Measurements from ENCODE around the gene ADAMTS14. TPM values are rescaled to one million over a fixed set of nuclear protein-coding genes. Genes with fewer than 3 reads are reported as not detected.
A peak's percentile ranks its signal among the peaks of the same experiment; 100 is the strongest.

The ADAMTS14 gene
- total and polyA plus RNA-seq, 8 donors = 2.4 to 10.0 (median 6.6) TPM

DNA sequence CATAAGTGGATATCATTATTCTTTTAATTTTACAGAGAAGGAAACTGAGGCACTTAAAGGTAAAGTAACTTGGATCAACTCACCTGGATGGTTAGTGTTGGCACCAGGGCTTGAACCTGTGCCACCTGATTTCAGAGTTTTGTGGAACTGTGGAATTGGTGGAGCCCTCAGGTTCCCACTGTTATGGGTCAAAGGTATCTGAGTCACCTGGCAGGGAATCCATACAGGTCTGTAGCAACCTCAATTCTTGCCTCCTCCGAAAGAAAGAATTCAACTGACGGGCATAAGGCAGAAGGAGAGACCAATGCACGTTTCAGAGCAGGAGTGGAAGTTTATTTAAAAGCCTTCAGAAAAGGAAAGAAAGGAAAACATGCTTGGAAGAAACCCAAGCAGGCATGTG is 25.2 kb upstream of the ADAMTS14 start:
- Histone ChIP-seq H3K27me3 (no peaks in the 10 kb centered on the region), H3K9me3 (peaks cover 0 to 20% of the 10 kb centered on the region in 2 donors), H3K27ac (no peak overlapping the region), H3K36me3 (no peaks in the 10 kb centered on the region), H3K4me3 (no peak overlapping the region), H3K4me1 (no peaks in the 10 kb centered on the region)
- intact Hi-C loops (cut with DNase I) = no loop called here
- TF ChIP-seq, protein P1, sequence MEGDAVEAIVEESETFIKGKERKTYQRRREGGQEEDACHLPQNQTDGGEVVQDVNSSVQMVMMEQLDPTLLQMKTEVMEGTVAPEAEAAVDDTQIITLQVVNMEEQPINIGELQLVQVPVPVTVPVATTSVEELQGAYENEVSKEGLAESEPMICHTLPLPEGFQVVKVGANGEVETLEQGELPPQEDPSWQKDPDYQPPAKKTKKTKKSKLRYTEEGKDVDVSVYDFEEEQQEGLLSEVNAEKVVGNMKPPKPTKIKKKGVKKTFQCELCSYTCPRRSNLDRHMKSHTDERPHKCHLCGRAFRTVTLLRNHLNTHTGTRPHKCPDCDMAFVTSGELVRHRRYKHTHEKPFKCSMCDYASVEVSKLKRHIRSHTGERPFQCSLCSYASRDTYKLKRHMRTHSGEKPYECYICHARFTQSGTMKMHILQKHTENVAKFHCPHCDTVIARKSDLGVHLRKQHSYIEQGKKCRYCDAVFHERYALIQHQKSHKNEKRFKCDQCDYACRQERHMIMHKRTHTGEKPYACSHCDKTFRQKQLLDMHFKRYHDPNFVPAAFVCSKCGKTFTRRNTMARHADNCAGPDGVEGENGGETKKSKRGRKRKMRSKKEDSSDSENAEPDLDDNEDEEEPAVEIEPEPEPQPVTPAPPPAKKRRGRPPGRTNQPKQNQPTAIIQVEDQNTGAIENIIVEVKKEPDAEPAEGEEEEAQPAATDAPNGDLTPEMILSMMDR (IDR thresholded peaks at IDR 0.05) = no peak
- DNase-seq (no peak), ATAC-seq (no peak)

DNA sequence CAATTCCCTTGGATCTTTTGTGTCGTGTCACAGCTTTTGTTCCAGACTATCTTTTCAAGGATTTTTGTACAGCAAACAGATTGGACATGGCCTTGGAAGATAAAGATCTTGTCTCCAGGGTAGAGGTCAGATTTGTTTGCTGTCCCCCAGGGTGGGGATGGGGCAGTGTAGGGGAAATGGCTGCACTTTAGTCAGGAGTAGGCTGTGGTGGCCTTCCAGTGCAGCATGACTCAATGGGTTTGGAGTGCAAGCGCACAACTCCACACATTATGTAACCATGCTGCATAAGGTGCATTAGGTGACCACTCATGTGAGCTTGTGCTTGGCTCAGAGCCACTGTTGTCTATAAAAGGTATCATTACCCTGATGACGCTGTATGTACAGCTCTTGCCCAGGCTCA is 23.9 kb upstream of the ADAMTS14 start:
- no peak overlapping the region for H3K27ac ChIP-seq
- intact Hi-C loops (cut with DNase I) = no loop called here
- no peaks in the 10 kb centered on the region for H3K27me3 ChIP-seq
- ATAC-seq = no peak
- peaks cover 0 to 20% of the 10 kb centered on the region in 2 donors for H3K9me3 ChIP-seq
- TF ChIP-seq, protein P1 (IDR thresholded peaks at IDR 0.05) = no peak
- H3K36me3 ChIP-seq = no peaks in the 10 kb centered on the region
- no peaks in the 10 kb centered on the region for H3K4me1 ChIP-seq
- no peak overlapping the region for H3K4me3 ChIP-seq
- DNase-seq = no peak

DNA sequence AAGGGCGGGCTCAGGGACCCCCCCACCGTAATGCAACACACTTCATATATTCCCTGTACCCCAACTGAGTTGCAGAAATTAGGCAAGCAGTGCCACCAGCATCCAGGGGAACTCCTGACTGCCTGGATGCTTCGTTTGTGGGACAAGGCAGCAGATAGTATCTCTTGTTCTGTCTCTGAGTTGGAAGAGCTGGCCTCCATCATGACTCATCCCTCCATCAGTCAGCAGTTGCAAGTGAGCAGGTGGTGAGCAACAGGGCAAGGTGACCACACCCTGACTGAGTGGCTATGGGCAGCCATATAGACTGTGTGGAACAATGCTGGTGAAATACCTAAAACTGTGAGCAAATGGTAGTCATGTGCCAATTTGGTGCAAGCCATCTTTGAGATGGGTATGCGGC is 22.8 kb upstream of the ADAMTS14 start:
- peaks cover 0 to 20% of the 10 kb centered on the region in 2 donors for H3K9me3 ChIP-seq
- no peak overlapping the region for H3K4me3 ChIP-seq
- TF ChIP-seq, protein P1 (IDR thresholded peaks at IDR 0.05) = no peak
- peak; percentile 19 for ATAC-seq
- no peaks in the 10 kb centered on the region for H3K27me3 ChIP-seq
- H3K4me1 ChIP-seq = peaks cover 0 to 3% of the 10 kb centered on the region in 2 donors
- no peak overlapping the region for H3K27ac ChIP-seq
- no peak for DNase-seq
- intact Hi-C loops (cut with DNase I) = no loop called here
- H3K36me3 ChIP-seq = no peaks in the 10 kb centered on the region

DNA sequence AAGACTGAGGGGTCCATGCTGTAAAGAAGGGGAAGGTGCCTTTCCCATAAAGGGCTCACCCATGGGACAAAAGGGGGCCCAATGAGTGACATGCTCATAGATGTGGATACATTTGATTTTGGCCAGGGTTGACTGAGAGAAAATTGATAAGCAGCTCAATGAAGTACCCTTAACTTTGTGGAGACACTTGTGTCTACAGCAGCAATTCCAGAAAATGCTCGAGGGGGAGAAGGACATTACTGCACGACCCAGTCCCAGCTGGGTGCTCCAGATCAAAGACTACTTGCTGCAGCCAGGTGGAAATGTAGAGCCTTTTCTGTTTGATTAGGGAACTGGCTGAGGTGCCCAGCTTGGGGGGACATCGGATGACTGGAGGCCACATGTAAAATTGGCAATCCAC is 22.2 kb upstream of the ADAMTS14 start:
- DNase-seq (no peak), ATAC-seq (no peak)
- H3K4me3 ChIP-seq = no peak overlapping the region
- peaks cover 0 to 20% of the 10 kb centered on the region in 2 donors for H3K9me3 ChIP-seq
- intact Hi-C loops (cut with DNase I) = no loop called here
- no peaks in the 10 kb centered on the region for H3K36me3 ChIP-seq
- TF ChIP-seq, protein P1 (IDR thresholded peaks at IDR 0.05) = no peak
- H3K4me1 ChIP-seq = peaks cover 0 to 3% of the 10 kb centered on the region in 2 donors
- H3K27me3 ChIP-seq = no peaks in the 10 kb centered on the region
- H3K27ac ChIP-seq = no peak overlapping the region

DNA sequence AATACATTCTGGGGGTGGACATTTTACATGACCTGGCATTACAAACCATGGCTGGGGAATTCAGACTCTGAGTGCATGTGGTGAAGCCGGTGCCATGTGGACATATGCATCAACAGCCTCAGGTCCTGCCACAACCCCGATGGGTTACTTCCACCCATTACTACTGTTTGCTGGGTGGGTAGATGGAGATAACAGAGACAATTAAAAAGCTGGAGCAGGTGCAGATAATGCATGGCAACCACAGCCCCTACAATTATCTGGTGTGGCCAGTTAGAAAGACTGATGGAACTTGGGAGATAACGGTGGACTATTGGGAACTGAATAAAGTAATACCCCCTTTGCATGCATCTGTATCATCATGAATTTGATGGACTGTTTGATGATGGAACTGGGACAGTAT is 21.6 kb upstream of the ADAMTS14 start:
- no peak overlapping the region for H3K4me3 ChIP-seq
- no peak for ATAC-seq
- TF ChIP-seq, protein P1 (IDR thresholded peaks at IDR 0.05) = no peak
- peaks cover 0 to 3% of the 10 kb centered on the region in 2 donors for H3K4me1 ChIP-seq
- H3K27ac ChIP-seq = no peak overlapping the region
- no peak for DNase-seq
- intact Hi-C loops (cut with DNase I) = no loop called here
- H3K27me3 ChIP-seq = no peaks in the 10 kb centered on the region
- no peaks in the 10 kb centered on the region for H3K36me3 ChIP-seq
- H3K9me3 ChIP-seq = peaks cover 0 to 20% of the 10 kb centered on the region in 2 donors
